ENCODE measurements around the gene LTBP2. TPM values are rescaled to one million over a fixed set of nuclear protein-coding genes. Genes with fewer than 3 reads are reported as not detected.
A peak's percentile ranks its signal among the peaks of the same experiment; 100 is the strongest.

LTBP2 gene
- total and polyA plus RNA-seq, 2 donors = 6.8 to 26.7 TPM

- Histone ChIP-seq H3K36me3 (ENCODE audit: insufficient read depth) (no peaks in the 10 kb centered on the region), H3K27ac (ENCODE audit: low read depth) (peak overlapping the region; percentile 15), H3K4me3 (ENCODE audit: low read depth, low read length) (no peak overlapping the region), H3K4me1 (ENCODE audit: insufficient read depth) (peaks cover 2% of the 10 kb centered on the region)
- WGBS = 62% methylated on average over 15 of the region's 15 CpGs
- DNase-seq (ENCODE audit: extremely low spot score) = no peak
Measured at GRCh38 chr14:74566174-74567141, 45.6 kb downstream of the LTBP2 start.

- 62% methylated on average over 3 of the region's 3 CpGs for WGBS
- H3K4me3 ChIP-seq (ENCODE audit: low read depth, low read length) = no peak overlapping the region
- no peak for DNase-seq (ENCODE audit: extremely low spot score)
- no peaks in the 10 kb centered on the region for H3K36me3 ChIP-seq (ENCODE audit: insufficient read depth)
- peaks cover 2% of the 10 kb centered on the region for H3K4me1 ChIP-seq (ENCODE audit: insufficient read depth)
- no peak overlapping the region for H3K27ac ChIP-seq (ENCODE audit: low read depth)
Measured at GRCh38 chr14:74563586-74564159, 48.4 kb downstream of the LTBP2 start.

GRCh38 chr14:74563233-74563585, 48.8 kb downstream of the LTBP2 start:
- no peak for DNase-seq (ENCODE audit: extremely low spot score)
- Histone ChIP-seq H3K4me1 (ENCODE audit: insufficient read depth) (peaks cover 2% of the 10 kb centered on the region), H3K36me3 (ENCODE audit: insufficient read depth) (no peaks in the 10 kb centered on the region), H3K4me3 (ENCODE audit: low read depth, low read length) (no peak overlapping the region), H3K27ac (ENCODE audit: low read depth) (no peak overlapping the region)
- 39% methylated on average over 5 of the region's 5 CpGs for WGBS

- Histone ChIP-seq H3K27ac (ENCODE audit: low read depth) (no peak overlapping the region), H3K4me1 (ENCODE audit: insufficient read depth) (peaks cover 2% of the 10 kb centered on the region), H3K36me3 (ENCODE audit: insufficient read depth) (no peaks in the 10 kb centered on the region), H3K4me3 (ENCODE audit: low read depth, low read length) (no peak overlapping the region)
- 22% methylated on average over 3 of the region's 3 CpGs for WGBS
- no peak for DNase-seq (ENCODE audit: extremely low spot score)
Measured at GRCh38 chr14:74562515-74563232, 49.4 kb downstream of the LTBP2 start.

GRCh38 chr14:74558655-74559054, 53.4 kb downstream of the LTBP2 start:
- H3K27ac ChIP-seq (ENCODE audit: low read depth) = no peak overlapping the region
- no peaks in the 10 kb centered on the region for H3K4me1 ChIP-seq (ENCODE audit: insufficient read depth)
- WGBS = 98% methylated on average over 1 of the region's 1 CpG
- no peak overlapping the region for H3K4me3 ChIP-seq (ENCODE audit: low read depth, low read length)
- no peak for DNase-seq (ENCODE audit: extremely low spot score)
- H3K36me3 ChIP-seq (ENCODE audit: insufficient read depth) = no peaks in the 10 kb centered on the region

GRCh38 chr14:74557691-74558090, 54.3 kb downstream of the LTBP2 start:
- no peak overlapping the region for H3K27ac ChIP-seq (ENCODE audit: low read depth)
- 77% methylated on average over 5 of the region's 5 CpGs for WGBS
- no peak for DNase-seq (ENCODE audit: extremely low spot score)
- no peaks in the 10 kb centered on the region for H3K36me3 ChIP-seq (ENCODE audit: insufficient read depth)
- no peak overlapping the region for H3K4me3 ChIP-seq (ENCODE audit: low read depth, low read length)
- no peaks in the 10 kb centered on the region for H3K4me1 ChIP-seq (ENCODE audit: insufficient read depth)

GRCh38 chr14:74555476-74556050, 56.5 kb downstream of the LTBP2 start:
- no peak for DNase-seq (ENCODE audit: extremely low spot score)
- WGBS = 94% methylated on average over 15 of the region's 15 CpGs
- Histone ChIP-seq H3K27ac (ENCODE audit: low read depth) (no peak overlapping the region), H3K36me3 (ENCODE audit: insufficient read depth) (no peaks in the 10 kb centered on the region), H3K4me3 (ENCODE audit: low read depth, low read length) (no peak overlapping the region), H3K4me1 (ENCODE audit: insufficient read depth) (no peaks in the 10 kb centered on the region)

GRCh38 chr14:74554742-74555362, 57.2 kb downstream of the LTBP2 start:
- Histone ChIP-seq H3K27ac (ENCODE audit: low read depth) (no peak overlapping the region), H3K36me3 (ENCODE audit: insufficient read depth) (no peaks in the 10 kb centered on the region), H3K4me1 (ENCODE audit: insufficient read depth) (no peaks in the 10 kb centered on the region), H3K4me3 (ENCODE audit: low read depth, low read length) (no peak overlapping the region)
- WGBS = 84% methylated on average over 8 of the region's 8 CpGs
- no peak for DNase-seq (ENCODE audit: extremely low spot score)

- Histone ChIP-seq H3K4me3 (ENCODE audit: low read depth, low read length) (no peak overlapping the region), H3K4me1 (ENCODE audit: insufficient read depth) (no peaks in the 10 kb centered on the region), H3K27ac (ENCODE audit: low read depth) (peak overlapping the region; percentile 23), H3K36me3 (ENCODE audit: insufficient read depth) (no peaks in the 10 kb centered on the region)
- 40% methylated on average over 6 of the region's 6 CpGs for WGBS
- no peak for DNase-seq (ENCODE audit: extremely low spot score)
Measured at GRCh38 chr14:74552623-74553022, 59.4 kb downstream of the LTBP2 start.

GRCh38 chr14:74551431-74552371, 60.3 kb downstream of the LTBP2 start:
- Histone ChIP-seq H3K4me3 (ENCODE audit: low read depth, low read length) (no peak overlapping the region), H3K4me1 (ENCODE audit: insufficient read depth) (no peaks in the 10 kb centered on the region), H3K27ac (ENCODE audit: low read depth) (no peak overlapping the region), H3K36me3 (ENCODE audit: insufficient read depth) (no peaks in the 10 kb centered on the region)
- DNase-seq (ENCODE audit: extremely low spot score) = no peak
- 51% methylated on average over 21 of the region's 21 CpGs for WGBS

- Histone ChIP-seq H3K4me3 (ENCODE audit: low read depth, low read length) (no peak overlapping the region), H3K27ac (ENCODE audit: low read depth) (no peak overlapping the region), H3K36me3 (ENCODE audit: insufficient read depth) (no peaks in the 10 kb centered on the region), H3K4me1 (ENCODE audit: insufficient read depth) (no peaks in the 10 kb centered on the region)
- 86% methylated on average over 11 of the region's 11 CpGs for WGBS
- DNase-seq (ENCODE audit: extremely low spot score) = no peak
Measured at GRCh38 chr14:74551001-74551400, 61.0 kb downstream of the LTBP2 start.

GRCh38 chr14:74550071-74550470, 62.0 kb downstream of the LTBP2 start:
- 0% methylated on average over 1 of the region's 1 CpG for WGBS
- no peaks in the 10 kb centered on the region for H3K36me3 ChIP-seq (ENCODE audit: insufficient read depth)
- H3K27ac ChIP-seq (ENCODE audit: low read depth) = no peak overlapping the region
- no peak overlapping the region for H3K4me3 ChIP-seq (ENCODE audit: low read depth, low read length)
- H3K4me1 ChIP-seq (ENCODE audit: insufficient read depth) = no peaks in the 10 kb centered on the region
- DNase-seq (ENCODE audit: extremely low spot score) = no peak

Measured in urinary bladder (tissue), 4 donors.